SK-N-MC (cell line): ENCODE measurements around the gene SEMA4D.

Source experiments
- EZH2 ChIP-seq: fragments of 200-600 bp; sonication (generic); IDR thresholded peaks from one replicate; pipeline ENCODE4 v1.6.1; 2017; ENCODE audit warnings: antibody characterized with exemption
- FOXP2 ChIP-seq: optimal IDR thresholded peaks from 2 replicates; pipeline ENCODE3; 2011; ENCODE audit warnings: mild to moderate bottlenecking, moderate library complexity; ENCODE audit not compliant: insufficient read depth; ENCODE audit errors: extremely low read length, control extremely low read depth
- POLR2AphosphoS5 ChIP-seq: IDR thresholded peaks from 2 replicates; pipeline ENCODE4 v1.6.1; 2012; ENCODE audit warnings: mild to moderate bottlenecking, low read depth, low read length, borderline replicate concordance

GRCh38 chr9:89495824-89496560 is 1.9 kb downstream of the SEMA4D start:
- no peak for TF ChIP-seq POLR2AphosphoS5
- no peak for TF ChIP-seq EZH2
- no peak for TF ChIP-seq FOXP2
